Sigmoid colon (tissue), 4 donors: ENCODE measurements around the gene EBPL.

ENCODE experiments used
- CTCF ChIP-seq, 4 experiments: fragments of 450-650 bp in 3 of 4; fragments of 200-600 bp in 1 of 4; IDR thresholded peaks; one replicate each; pipeline ENCODE4 v1.5.1; 2016 to 2019; ENCODE audit warnings: antibody characterized with exemption in 4 of 4, mild to moderate bottlenecking in 3 of 4, moderate library complexity in 2 of 4
- EP300 ChIP-seq, 4 donors: sonication (generic); formaldehyde crosslinking; IDR thresholded peaks; one replicate each; pipeline ENCODE4 v1.6.1; 2017; ENCODE audit warnings: antibody characterized with exemption in 4 of 4
- POLR2A ChIP-seq, 2 donors: fragments of 450-650 bp; IDR thresholded peaks; one replicate each; pipeline ENCODE4 v1.6.1; 2016; ENCODE audit warnings: antibody characterized with exemption in 2 of 2, mild to moderate bottlenecking in 2 of 2, moderate library complexity in 2 of 2
- POLR2AphosphoS5 ChIP-seq, 4 donors: sonication (generic); formaldehyde crosslinking; IDR thresholded peaks; one replicate each; pipeline ENCODE4 v1.6.1; 2017; ENCODE audit warnings: antibody characterized with exemption in 4 of 4

- no peak for TF ChIP-seq POLR2A (IDR thresholded peaks at IDR 0.05)
- TF ChIP-seq CTCF (IDR thresholded peaks at IDR 0.05): no peak
- TF ChIP-seq EP300 (IDR thresholded peaks at IDR 0.05): no peak
- TF ChIP-seq POLR2AphosphoS5 (IDR thresholded peaks at IDR 0.05): no peak
These were observed 25.3 kb upstream of the EBPL start for GRCh38 chr13:49716615-49717014.
